Ammon's horn (tissue), 1 donor: ENCODE results near the gene TMEM131L.
A peak's percentile ranks its signal among the peaks of the same experiment; 100 is the strongest.

Experiments
- DNase-seq: peaks from one replicate; pipeline ENCODE4 v3.0.0-alpha.2; 2016; ENCODE audit warnings: low spot score

The TMEM131L gene

GRCh38 chr4:153523941-153524386 lies 57.8 kb downstream of the TMEM131L start:
- no peak for DNase-seq

- DNase-seq: no peak
Observed at GRCh38 chr4:153524682-153525081, 58.5 kb downstream of the TMEM131L start.

GRCh38 chr4:153527690-153528089 lies 61.5 kb downstream of the TMEM131L start:
- DNase-seq: no peak

GRCh38 chr4:153528705-153529485 lies 62.7 kb downstream of the TMEM131L start:
- no peak for DNase-seq

GRCh38 chr4:153529646-153530045 lies 63.5 kb downstream of the TMEM131L start:
- no peak for DNase-seq

- no peak for DNase-seq
Observed at GRCh38 chr4:153530284-153530999, 64.3 kb downstream of the TMEM131L start.

- DNase-seq: no peak
Observed at GRCh38 chr4:153531000-153531358, 64.8 kb downstream of the TMEM131L start.

- DNase-seq: no peak
Observed at GRCh38 chr4:153531976-153532626, 65.9 kb downstream of the TMEM131L start.

- DNase-seq: no peak
Observed at GRCh38 chr4:153532636-153533035, 66.5 kb downstream of the TMEM131L start.

GRCh38 chr4:153533387-153533786 lies 67.2 kb downstream of the TMEM131L start:
- no peak for DNase-seq

GRCh38 chr4:153534792-153535629 lies 68.9 kb downstream of the TMEM131L start:
- no peak for DNase-seq

GRCh38 chr4:153535772-153536513 lies 69.8 kb downstream of the TMEM131L start:
- no peak for DNase-seq

GRCh38 chr4:153537493-153537960 lies 71.4 kb downstream of the TMEM131L start:
- no peak for DNase-seq

- DNase-seq: peak; percentile 48
Observed at GRCh38 chr4:153538487-153539357, 72.6 kb downstream of the TMEM131L start.

- DNase-seq: no peak
Observed at GRCh38 chr4:153539422-153539821, 73.3 kb downstream of the TMEM131L start.

- no peak for DNase-seq
Observed at GRCh38 chr4:153541456-153542096, 75.4 kb downstream of the TMEM131L start.

GRCh38 chr4:153542131-153542530 lies 76.0 kb downstream of the TMEM131L start:
- DNase-seq: no peak

GRCh38 chr4:153542834-153543233 lies 76.7 kb downstream of the TMEM131L start:
- no peak for DNase-seq

GRCh38 chr4:153543351-153543750 lies 77.2 kb downstream of the TMEM131L start:
- DNase-seq: no peak

- DNase-seq: no peak
Observed at GRCh38 chr4:153545822-153546221, 79.7 kb downstream of the TMEM131L start.
